ENCODE results near the gene CCDC50.

Gene CCDC50

DNA sequence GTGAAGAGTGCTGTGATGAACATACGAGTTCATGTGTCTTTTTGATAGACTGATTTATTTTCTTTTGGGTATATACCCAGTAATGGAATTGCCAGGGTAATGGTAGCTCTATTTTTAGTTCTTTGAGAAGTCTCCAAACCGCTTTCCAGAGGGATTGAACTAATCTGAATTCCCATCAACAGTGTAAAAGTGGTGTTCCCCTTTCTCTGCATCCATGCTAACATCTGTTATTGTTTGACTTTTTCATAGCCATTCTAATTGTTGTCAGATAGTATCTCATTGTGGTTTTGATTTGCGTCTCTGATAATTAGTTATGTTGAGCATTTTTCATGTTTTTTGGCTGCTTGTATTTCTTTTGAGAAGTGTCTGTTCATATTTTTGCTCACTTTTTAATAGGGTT, 55.9 kb downstream of the CCDC50 start:
- H3K36me3 ChIP-seq (ENCODE audit: insufficient read depth, low read length), result peaks cover 20% of the 10 kb centered on the region
- no peaks in the 10 kb centered on the region for H3K4me1 ChIP-seq (ENCODE audit: insufficient read depth, low read length)
- H3K27me3 ChIP-seq (ENCODE audit: control insufficient read depth in 1 of 2, insufficient read depth in 2 of 2, low read length in 2 of 2), result no peaks in the 10 kb centered on the region
- no peak overlapping the region for H3K4me3 ChIP-seq (ENCODE audit: low read depth in 1 of 2, low read length in 2 of 2)
- no peak overlapping the region for H3K9ac ChIP-seq (ENCODE audit: low read length)
- no peak overlapping the region for H3K27ac ChIP-seq (ENCODE audit: low read depth, low read length)
- no peaks in the 10 kb centered on the region for H3K9me3 ChIP-seq (ENCODE audit: low read length)

DNA sequence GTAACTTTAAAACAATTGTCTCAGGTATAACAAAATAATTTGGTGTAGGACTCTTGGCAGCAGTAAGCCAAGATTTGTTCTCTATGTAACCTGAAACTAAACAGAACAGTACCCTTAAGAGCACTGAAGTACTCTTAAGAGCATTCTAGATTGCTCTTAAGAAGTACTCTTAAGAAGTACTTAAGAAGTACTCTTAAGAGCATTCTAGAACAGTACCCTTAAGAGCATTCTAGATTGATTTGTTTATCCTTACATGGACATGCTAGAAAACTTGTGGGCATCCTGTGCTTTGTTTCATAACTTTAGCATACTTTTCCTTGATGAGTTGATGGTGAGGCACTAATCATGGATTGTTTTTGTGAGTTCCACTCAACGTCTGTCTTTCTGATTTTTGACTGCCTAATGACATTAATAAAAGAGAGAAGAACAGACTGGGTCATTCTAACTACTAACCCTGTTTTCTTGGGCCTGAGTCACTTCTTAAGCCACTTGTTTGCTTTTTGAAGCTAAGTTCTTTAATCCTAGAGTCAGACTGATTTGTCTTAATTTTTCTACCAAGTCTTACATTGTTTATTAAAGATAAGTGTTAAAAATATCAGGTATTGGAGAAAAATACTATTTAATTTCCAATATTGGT, 58.4 kb downstream of the CCDC50 start:
- Histone ChIP-seq H3K36me3 (ENCODE audit: insufficient read depth, low read length) (peaks cover 32% of the 10 kb centered on the region), H3K27ac (ENCODE audit: low read depth, low read length) (no peak overlapping the region), H3K27me3 (ENCODE audit: control insufficient read depth in 1 of 2, insufficient read depth in 2 of 2, low read length in 2 of 2) (no peaks in the 10 kb centered on the region), H3K4me3 (ENCODE audit: low read depth in 1 of 2, low read length in 2 of 2) (no peak overlapping the region), H3K4me1 (ENCODE audit: insufficient read depth, low read length) (no peaks in the 10 kb centered on the region), H3K9me3 (ENCODE audit: low read length) (no peaks in the 10 kb centered on the region), H3K9ac (ENCODE audit: low read length) (no peak overlapping the region)

DNA sequence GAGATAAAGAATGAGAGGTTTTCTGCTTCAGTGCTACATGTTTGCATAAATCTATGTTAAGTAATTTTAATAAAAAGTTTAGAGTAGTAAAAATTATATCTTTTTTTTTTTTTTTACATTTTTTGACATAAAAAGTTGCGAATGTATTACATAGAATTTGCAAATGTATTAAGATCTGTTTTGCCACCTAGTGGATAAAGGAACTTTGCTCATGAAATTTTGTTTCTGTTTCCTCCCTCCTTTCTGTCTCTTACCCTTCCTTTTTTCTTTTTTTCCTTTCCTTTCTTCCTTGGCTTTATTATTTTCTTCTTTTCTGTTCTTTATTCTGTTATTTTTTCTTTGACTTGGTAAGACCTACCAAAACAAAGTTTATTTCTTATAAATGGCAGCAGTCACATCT, 59.6 kb downstream of the CCDC50 start:
- H3K9ac ChIP-seq (ENCODE audit: low read length), result no peak overlapping the region
- H3K4me1 ChIP-seq (ENCODE audit: insufficient read depth, low read length), result no peaks in the 10 kb centered on the region
- H3K27ac ChIP-seq (ENCODE audit: low read depth, low read length), result no peak overlapping the region
- peaks cover 37% of the 10 kb centered on the region for H3K36me3 ChIP-seq (ENCODE audit: insufficient read depth, low read length)
- no peaks in the 10 kb centered on the region for H3K9me3 ChIP-seq (ENCODE audit: low read length)
- no peaks in the 10 kb centered on the region for H3K27me3 ChIP-seq (ENCODE audit: control insufficient read depth in 1 of 2, insufficient read depth in 2 of 2, low read length in 2 of 2)
- H3K4me3 ChIP-seq (ENCODE audit: low read depth in 1 of 2, low read length in 2 of 2), result no peak overlapping the region

DNA sequence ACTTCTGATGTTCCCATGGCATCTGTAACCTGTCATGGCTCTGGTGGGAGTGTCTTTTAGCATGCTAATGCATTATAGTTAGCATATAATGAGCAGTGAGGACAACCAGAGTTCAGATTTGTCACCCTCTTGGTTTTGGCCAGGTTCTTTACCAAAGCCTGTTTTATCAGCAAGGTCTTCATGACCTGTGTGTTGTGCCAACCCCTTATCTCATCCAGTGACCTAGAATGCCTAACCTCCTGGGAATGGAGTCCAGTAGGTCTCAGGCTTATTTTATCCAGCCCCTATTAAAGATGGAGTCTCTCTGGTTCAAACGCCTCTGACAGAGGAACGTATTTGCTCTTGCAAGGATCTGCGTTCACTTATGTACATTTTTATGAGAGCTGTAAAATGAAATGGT, 61.4 kb downstream of the CCDC50 start:
- Histone ChIP-seq H3K4me3 (ENCODE audit: low read depth in 1 of 2, low read length in 2 of 2) (no peak overlapping the region), H3K9ac (ENCODE audit: low read length) (no peak overlapping the region), H3K4me1 (ENCODE audit: insufficient read depth, low read length) (no peaks in the 10 kb centered on the region), H3K36me3 (ENCODE audit: insufficient read depth, low read length) (peaks cover 37% of the 10 kb centered on the region), H3K27ac (ENCODE audit: low read depth, low read length) (no peak overlapping the region), H3K9me3 (ENCODE audit: low read length) (no peaks in the 10 kb centered on the region), H3K27me3 (ENCODE audit: control insufficient read depth in 1 of 2, insufficient read depth in 2 of 2, low read length in 2 of 2) (no peaks in the 10 kb centered on the region)

DNA sequence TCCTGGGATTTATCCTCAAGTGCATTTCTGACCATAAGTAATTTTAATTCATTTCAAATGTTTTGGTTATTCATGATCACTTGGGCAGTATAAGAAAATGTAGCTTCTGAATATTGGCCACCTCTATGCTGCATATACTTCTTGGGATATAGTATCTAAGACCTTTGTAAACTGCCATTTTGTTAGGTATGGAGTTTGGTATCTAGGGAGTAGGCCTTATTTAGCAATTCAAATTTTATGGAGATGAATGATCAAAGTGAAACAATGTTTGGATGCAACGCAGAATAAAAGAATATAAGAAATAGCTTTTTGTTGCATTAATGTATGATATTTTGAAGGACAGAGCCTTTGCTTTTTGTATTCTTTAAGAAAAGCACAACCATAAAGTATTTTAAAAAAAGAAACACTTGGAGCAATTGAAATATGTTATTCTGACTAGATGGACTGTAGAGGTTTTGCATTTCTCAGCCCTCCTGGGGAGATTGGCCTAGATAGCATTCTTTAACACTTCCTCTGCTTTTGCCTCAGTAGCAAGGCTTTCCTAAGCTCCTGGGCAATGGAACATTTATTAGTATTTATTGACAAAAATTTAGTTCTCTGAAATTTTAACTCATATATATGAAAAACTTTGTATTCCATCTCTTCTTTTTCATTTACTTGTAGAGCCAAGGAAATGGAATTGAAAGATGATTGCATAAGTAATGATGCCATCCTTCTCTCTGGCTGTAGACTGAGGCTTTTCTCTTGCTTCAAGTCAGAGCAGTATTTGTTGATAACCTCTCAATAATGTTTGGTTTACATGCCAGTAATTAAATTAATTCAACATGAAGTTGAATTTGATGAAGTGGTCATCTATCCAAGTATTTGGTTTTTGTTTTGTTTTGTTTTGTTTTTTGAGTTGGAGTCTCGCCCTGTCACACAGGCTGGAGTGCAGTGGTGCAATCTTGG, 62.9 kb downstream of the CCDC50 start:
- peaks cover 47% of the 10 kb centered on the region for H3K36me3 ChIP-seq (ENCODE audit: insufficient read depth, low read length)
- no peaks in the 10 kb centered on the region for H3K4me1 ChIP-seq (ENCODE audit: insufficient read depth, low read length)
- H3K27me3 ChIP-seq (ENCODE audit: control insufficient read depth in 1 of 2, insufficient read depth in 2 of 2, low read length in 2 of 2), result no peaks in the 10 kb centered on the region
- H3K27ac ChIP-seq (ENCODE audit: low read depth, low read length), result no peak overlapping the region
- H3K9me3 ChIP-seq (ENCODE audit: low read length), result no peaks in the 10 kb centered on the region
- no peak overlapping the region for H3K9ac ChIP-seq (ENCODE audit: low read length)
- H3K4me3 ChIP-seq (ENCODE audit: low read depth in 1 of 2, low read length in 2 of 2), result no peak overlapping the region

DNA sequence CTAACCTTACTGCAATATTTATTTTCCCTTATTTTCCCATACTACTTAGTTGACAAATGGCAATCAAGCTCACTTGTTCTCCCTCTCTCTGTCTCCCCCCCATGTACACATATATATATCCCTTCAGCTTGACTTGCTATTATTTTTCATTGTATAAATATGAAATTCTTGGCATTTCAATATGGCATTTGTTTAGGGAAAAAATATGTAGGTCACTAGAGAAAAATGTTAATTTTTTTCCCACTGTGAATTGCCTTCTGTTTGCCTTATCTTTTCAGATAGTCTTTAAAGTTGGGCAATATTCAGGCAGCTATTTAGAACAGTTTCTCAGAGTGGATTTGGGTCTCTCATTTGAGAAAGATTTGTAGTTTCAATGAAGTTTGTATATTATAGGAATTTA, 64.0 kb downstream of the CCDC50 start:
- H3K4me1 ChIP-seq (ENCODE audit: insufficient read depth, low read length), result no peaks in the 10 kb centered on the region
- H3K4me3 ChIP-seq (ENCODE audit: low read depth in 1 of 2, low read length in 2 of 2), result no peak overlapping the region
- H3K27ac ChIP-seq (ENCODE audit: low read depth, low read length), result no peak overlapping the region
- H3K36me3 ChIP-seq (ENCODE audit: insufficient read depth, low read length), result peaks cover 47% of the 10 kb centered on the region
- no peaks in the 10 kb centered on the region for H3K9me3 ChIP-seq (ENCODE audit: low read length)
- H3K27me3 ChIP-seq (ENCODE audit: control insufficient read depth in 1 of 2, insufficient read depth in 2 of 2, low read length in 2 of 2), result no peaks in the 10 kb centered on the region
- H3K9ac ChIP-seq (ENCODE audit: low read length), result no peak overlapping the region

DNA sequence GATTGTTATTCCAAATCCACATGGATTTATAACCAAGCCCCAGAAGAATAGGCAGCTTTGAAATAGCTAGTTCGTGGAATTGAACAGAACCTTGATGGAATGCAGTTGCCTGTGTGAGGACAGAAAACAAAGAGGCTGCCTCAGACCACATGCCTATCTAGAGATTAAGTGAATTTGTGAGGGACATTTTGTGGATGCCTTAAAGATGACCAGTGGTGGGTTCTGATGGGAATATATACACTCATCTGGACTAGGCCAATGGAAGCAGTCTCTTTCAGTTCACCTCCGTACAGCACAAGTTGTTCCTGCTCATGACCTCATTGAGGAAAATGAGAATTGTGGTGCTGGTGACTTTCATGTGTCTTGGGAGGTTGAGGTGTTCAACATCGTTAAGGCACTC, 68.6 kb downstream of the CCDC50 start:
- H3K9ac ChIP-seq (ENCODE audit: low read length), result no peak overlapping the region
- H3K36me3 ChIP-seq (ENCODE audit: insufficient read depth, low read length), result peaks cover 14% of the 10 kb centered on the region
- no peak overlapping the region for H3K4me3 ChIP-seq (ENCODE audit: low read depth in 1 of 2, low read length in 2 of 2)
- no peaks in the 10 kb centered on the region for H3K9me3 ChIP-seq (ENCODE audit: low read length)
- H3K27me3 ChIP-seq (ENCODE audit: control insufficient read depth in 1 of 2, insufficient read depth in 2 of 2, low read length in 2 of 2), result no peaks in the 10 kb centered on the region
- H3K4me1 ChIP-seq (ENCODE audit: insufficient read depth, low read length), result no peaks in the 10 kb centered on the region
- H3K27ac ChIP-seq (ENCODE audit: low read depth, low read length), result no peak overlapping the region

DNA sequence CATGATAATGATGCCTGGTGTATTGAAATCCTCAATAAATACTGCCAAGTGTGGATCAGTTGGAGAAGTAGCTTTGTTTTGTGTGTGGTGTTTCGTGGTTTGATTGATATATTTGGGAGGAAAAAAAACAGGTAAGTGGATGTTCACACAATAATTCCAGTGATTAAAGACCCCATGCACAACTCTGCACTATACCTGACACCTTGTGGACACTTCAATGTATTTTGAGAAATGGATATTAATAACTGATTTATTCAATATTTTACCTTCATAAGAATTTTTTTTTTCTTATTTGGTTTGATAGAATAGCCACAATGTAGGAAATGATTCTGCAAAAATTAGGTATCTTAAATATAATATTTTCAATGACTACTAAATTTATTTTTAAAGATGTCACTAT, 69.4 kb downstream of the CCDC50 start:
- Histone ChIP-seq H3K9me3 (ENCODE audit: low read length) (no peaks in the 10 kb centered on the region), H3K4me3 (ENCODE audit: low read depth in 1 of 2, low read length in 2 of 2) (no peak overlapping the region), H3K9ac (ENCODE audit: low read length) (no peak overlapping the region), H3K27me3 (ENCODE audit: control insufficient read depth in 1 of 2, insufficient read depth in 2 of 2, low read length in 2 of 2) (no peaks in the 10 kb centered on the region), H3K27ac (ENCODE audit: low read depth, low read length) (no peak overlapping the region), H3K36me3 (ENCODE audit: insufficient read depth, low read length) (peaks cover 10% of the 10 kb centered on the region), H3K4me1 (ENCODE audit: insufficient read depth, low read length) (no peaks in the 10 kb centered on the region)

DNA sequence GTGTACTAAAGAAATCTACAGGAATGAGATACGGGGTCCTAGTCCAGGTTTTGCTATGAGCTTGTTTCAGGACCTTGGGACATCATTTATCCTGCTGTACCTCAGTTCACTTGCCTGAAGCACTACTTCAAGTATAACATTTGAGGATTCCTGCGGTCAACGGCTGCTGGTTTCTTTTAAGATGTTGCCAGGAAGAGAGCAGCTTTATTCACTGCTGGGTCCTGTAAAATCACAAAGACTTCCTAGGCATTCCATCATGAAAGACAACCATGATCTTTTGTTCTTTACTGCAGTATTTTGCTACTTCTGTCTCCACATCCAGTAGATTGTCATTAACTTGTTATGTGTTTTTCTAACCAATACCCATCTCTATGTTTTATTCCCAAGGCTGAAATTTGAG, 70.7 kb downstream of the CCDC50 start:
- Histone ChIP-seq H3K4me3 (ENCODE audit: low read depth in 1 of 2, low read length in 2 of 2) (no peak overlapping the region), H3K9me3 (ENCODE audit: low read length) (no peaks in the 10 kb centered on the region), H3K27ac (ENCODE audit: low read depth, low read length) (no peak overlapping the region), H3K27me3 (ENCODE audit: control insufficient read depth in 1 of 2, insufficient read depth in 2 of 2, low read length in 2 of 2) (no peaks in the 10 kb centered on the region), H3K4me1 (ENCODE audit: insufficient read depth, low read length) (no peaks in the 10 kb centered on the region), H3K9ac (ENCODE audit: low read length) (no peak overlapping the region), H3K36me3 (ENCODE audit: insufficient read depth, low read length) (peaks cover 10% of the 10 kb centered on the region)

DNA sequence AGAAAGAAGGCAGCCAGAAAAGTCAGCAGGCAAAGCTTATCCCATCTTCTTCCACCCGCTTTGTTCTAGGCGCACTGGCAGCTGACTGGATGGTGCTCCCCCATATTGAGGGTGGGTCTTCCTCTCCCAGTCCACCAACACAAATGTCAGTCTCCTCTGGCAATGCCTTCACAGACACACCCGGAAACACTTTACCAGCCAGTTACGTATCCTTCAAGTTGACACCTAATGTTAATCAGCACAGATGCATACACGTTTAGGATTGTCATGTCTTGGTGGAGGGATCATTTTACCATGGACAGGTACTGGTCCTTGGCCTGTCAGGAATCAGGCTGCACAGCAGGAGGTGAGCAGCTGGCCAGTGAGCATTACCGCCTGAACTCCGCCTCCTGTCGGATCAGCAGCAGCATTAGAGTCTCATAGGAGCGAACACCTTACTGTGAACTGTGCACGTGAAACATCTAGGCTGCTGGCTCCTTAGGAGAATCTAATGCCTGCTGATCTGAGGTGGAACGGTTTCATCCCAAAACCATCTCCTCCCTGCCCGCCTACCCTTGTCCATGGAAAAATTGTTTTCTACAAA, 72.7 kb downstream of the CCDC50 start:
- Histone ChIP-seq H3K9ac (ENCODE audit: low read length) (no peak overlapping the region), H3K9me3 (ENCODE audit: low read length) (no peaks in the 10 kb centered on the region), H3K4me3 (ENCODE audit: low read depth in 1 of 2, low read length in 2 of 2) (no peak overlapping the region), H3K4me1 (ENCODE audit: insufficient read depth, low read length) (no peaks in the 10 kb centered on the region), H3K27me3 (ENCODE audit: control insufficient read depth in 1 of 2, insufficient read depth in 2 of 2, low read length in 2 of 2) (no peaks in the 10 kb centered on the region), H3K27ac (ENCODE audit: low read depth, low read length) (no peak overlapping the region), H3K36me3 (ENCODE audit: insufficient read depth, low read length) (no peaks in the 10 kb centered on the region)

DNA sequence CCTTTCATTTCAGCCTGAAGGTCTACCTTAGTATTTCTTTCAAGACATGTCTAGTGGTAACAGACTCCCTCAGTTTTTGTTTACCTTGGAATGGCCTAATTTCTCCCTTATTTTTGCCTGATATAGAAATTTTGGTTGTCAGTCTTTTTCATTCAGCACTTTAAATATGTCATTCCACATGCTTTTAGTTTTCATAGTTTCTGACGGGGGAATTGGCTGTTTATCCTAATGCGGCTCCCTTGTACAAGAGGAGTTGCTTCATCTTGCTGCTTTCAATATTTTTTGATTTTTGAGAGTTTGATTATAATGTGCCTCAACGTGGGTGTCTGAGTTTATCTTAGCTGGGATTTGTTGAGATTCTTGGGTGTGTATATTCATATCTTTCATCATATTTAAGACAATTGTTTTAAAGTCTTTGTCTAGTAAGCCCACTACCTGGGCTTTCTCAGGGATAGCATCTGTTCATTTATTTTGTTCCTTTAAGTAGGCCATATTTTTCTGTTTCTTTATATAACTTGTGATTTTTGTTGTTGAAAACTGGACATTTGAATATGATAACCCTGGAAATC, 80.7 kb downstream of the CCDC50 start:
- H3K9me3 ChIP-seq (ENCODE audit: low read length), result no peaks in the 10 kb centered on the region
- no peak overlapping the region for H3K9ac ChIP-seq (ENCODE audit: low read length)
- H3K4me1 ChIP-seq (ENCODE audit: insufficient read depth, low read length), result no peaks in the 10 kb centered on the region
- no peak overlapping the region for H3K4me3 ChIP-seq (ENCODE audit: low read depth in 1 of 2, low read length in 2 of 2)
- H3K27me3 ChIP-seq (ENCODE audit: control insufficient read depth in 1 of 2, insufficient read depth in 2 of 2, low read length in 2 of 2), result no peaks in the 10 kb centered on the region
- H3K27ac ChIP-seq (ENCODE audit: low read depth, low read length), result no peak overlapping the region
- H3K36me3 ChIP-seq (ENCODE audit: insufficient read depth, low read length), result no peaks in the 10 kb centered on the region
